Natural killer cell (primary cell): ENCODE data around the gene KLHDC10. TPM values are rescaled to one million over a fixed set of nuclear protein-coding genes. Genes with fewer than 3 reads are reported as not detected.
A peak's percentile ranks its signal among the peaks of the same experiment; 100 is the strongest.

Experiments
- ATAC-seq, 3 donors: fragments of 150-1000 bp in 2 of 3; fragments of 200-7000 bp in 1 of 3; cut with Tn5 transposase; 1 replicate in 1 of 3; 2 replicates in 2 of 3; pipeline ENCODE4 v1.10.0; 2021; ENCODE audit warnings: mild to moderate bottlenecking in 2 of 3, moderate library complexity in 2 of 3
- DNase-seq, 2 donors: peaks; one replicate each; pipeline versions ENCODE4 v3.0.0 to v3.0.0-alpha.2; 2013 to 2021; ENCODE audit warnings: mixed read lengths in 1 of 2
- H3K27ac ChIP-seq: one replicate; pipeline ENCODE4 v1.5.1; 2013; ENCODE audit warnings: mild to moderate bottlenecking, low read length
- H3K27me3 ChIP-seq: one replicate; pipeline ENCODE4 v1.6.1; 2013; ENCODE audit warnings: low read length; ENCODE audit not compliant: control insufficient read depth, insufficient read depth
- H3K36me3 ChIP-seq: one replicate; pipeline ENCODE4 v1.6.1; 2013; ENCODE audit warnings: low read length; ENCODE audit not compliant: control insufficient read depth, insufficient read depth
- H3K4me1 ChIP-seq: one replicate; pipeline ENCODE4 v1.6.1; 2013; ENCODE audit warnings: low read length; ENCODE audit not compliant: control insufficient read depth, insufficient read depth
- H3K4me3 ChIP-seq: one replicate; pipeline ENCODE4 v1.5.1; 2013; ENCODE audit warnings: low read length
- H3K9me3 ChIP-seq: one replicate; pipeline ENCODE4 v1.6.1; 2013; ENCODE audit warnings: low read length; ENCODE audit not compliant: control insufficient read depth, insufficient read depth
- H3K27ac Mint-ChIP-seq, 2 donors: one replicate each; pipeline ENCODE4 v1.8.0; 2022; ENCODE audit warnings: mild to moderate bottlenecking in 2 of 2, mixed read lengths in 2 of 2, moderate library complexity in 1 of 2
- H3K27me3 Mint-ChIP-seq, 2 donors: one replicate each; pipeline ENCODE4 v1.8.0; 2022; ENCODE audit warnings: low read depth in 2 of 2, mixed read lengths in 2 of 2
- H3K36me3 Mint-ChIP-seq: one replicate; pipeline ENCODE4 v1.8.0; 2022; ENCODE audit warnings: mixed read lengths
- H3K4me1 Mint-ChIP-seq, 2 donors: one replicate each; pipeline ENCODE4 v1.8.0; 2022; ENCODE audit warnings: mixed read lengths in 2 of 2
- H3K4me3 Mint-ChIP-seq: one replicate; pipeline ENCODE4 v1.8.0; 2022; ENCODE audit warnings: mild to moderate bottlenecking, moderate library complexity, mixed read lengths
- H3K9me3 Mint-ChIP-seq, 2 donors: one replicate each; pipeline ENCODE4 v1.8.0; 2022; ENCODE audit warnings: mixed read lengths in 2 of 2
- WGBS: methylation state at CpG from one replicate; pipeline ENCODE4 v1.1.7; 2013; ENCODE audit warnings: missing lambda C conversion rate; ENCODE audit not compliant: insufficient coverage; 5-methylcytosine and 5-hydroxymethylcytosine counted together
- intact Hi-C: fragments of 100-400 bp; cut with micrococcal nuclease; formaldehyde crosslinking; loops from one replicate; pipeline ENCODE4 v1.14.2; 2022
- total RNA-seq, 4 donors: library from RNA; stranded (reverse); fragments of 120-200 nt in 1 of 4; gene quantifications; one replicate each; pipeline versions ENCODE4 v1.2.3 to v1.2.4, GENCODE V29; 2013 to 2022
- TF ChIP-seq, protein P1 (sequence below): fragments of 200-600 bp; IDR thresholded peaks from one replicate; pipeline ENCODE4 v1.8.0; 2022; ENCODE audit warnings: antibody characterized with exemption

Gene KLHDC10
- total RNA-seq, 3 donors from 2014 or later (not counting 1 experiment from before 2014, with no cell fraction given): 13.6 to 23.2 (median 21.9) TPM

DNA sequence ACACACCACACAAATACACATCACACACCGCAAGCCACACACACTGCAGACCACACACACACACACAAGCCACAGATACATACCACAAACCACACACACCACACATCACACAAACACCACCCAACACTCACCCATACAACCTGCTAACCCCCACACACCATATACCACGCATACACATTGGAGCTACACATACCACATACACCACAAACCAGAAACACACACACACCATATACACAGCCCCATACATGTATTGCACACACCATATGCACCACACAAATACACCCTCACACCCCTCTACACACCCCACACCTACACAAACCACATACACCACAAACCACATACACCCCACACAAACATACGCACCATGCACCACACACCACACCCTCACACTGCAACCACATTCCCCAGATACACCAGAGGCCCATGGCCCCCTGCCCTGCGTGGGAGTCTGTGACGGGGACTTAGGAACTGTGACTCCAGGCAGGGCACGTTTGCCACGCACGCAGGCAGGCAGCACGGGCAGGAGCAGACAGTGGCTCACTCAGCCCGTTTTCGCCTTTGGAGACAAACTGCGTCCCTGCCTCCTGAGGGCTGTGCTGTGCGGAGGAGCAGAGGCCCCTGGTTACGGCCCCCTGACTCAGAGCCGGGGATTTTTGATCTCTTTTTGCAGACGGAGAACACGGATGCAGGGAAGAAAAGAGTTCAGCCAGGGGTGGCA, 82.3 kb downstream of the KLHDC10 start:
- intact Hi-C loops: no loop called here
- Histone ChIP-seq H3K27ac (peak overlapping the region; percentile 49), H3K9me3 (peaks cover 13% of the 10 kb centered on the region), H3K36me3 (no peaks in the 10 kb centered on the region), H3K4me1 (peaks cover 25% of the 10 kb centered on the region), H3K4me3 (no peak overlapping the region), H3K27me3 (peaks cover 7% of the 10 kb centered on the region)
- TF ChIP-seq, protein P1, sequence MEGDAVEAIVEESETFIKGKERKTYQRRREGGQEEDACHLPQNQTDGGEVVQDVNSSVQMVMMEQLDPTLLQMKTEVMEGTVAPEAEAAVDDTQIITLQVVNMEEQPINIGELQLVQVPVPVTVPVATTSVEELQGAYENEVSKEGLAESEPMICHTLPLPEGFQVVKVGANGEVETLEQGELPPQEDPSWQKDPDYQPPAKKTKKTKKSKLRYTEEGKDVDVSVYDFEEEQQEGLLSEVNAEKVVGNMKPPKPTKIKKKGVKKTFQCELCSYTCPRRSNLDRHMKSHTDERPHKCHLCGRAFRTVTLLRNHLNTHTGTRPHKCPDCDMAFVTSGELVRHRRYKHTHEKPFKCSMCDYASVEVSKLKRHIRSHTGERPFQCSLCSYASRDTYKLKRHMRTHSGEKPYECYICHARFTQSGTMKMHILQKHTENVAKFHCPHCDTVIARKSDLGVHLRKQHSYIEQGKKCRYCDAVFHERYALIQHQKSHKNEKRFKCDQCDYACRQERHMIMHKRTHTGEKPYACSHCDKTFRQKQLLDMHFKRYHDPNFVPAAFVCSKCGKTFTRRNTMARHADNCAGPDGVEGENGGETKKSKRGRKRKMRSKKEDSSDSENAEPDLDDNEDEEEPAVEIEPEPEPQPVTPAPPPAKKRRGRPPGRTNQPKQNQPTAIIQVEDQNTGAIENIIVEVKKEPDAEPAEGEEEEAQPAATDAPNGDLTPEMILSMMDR: no peak
- Mint-ChIP-seq H3K27me3 (peaks cover 0 to 3% of the 10 kb centered on the region in 2 donors), H3K4me1 (peaks cover 0 to 3% of the 10 kb centered on the region in 2 donors), H3K36me3 (no peaks in the 10 kb centered on the region), H3K9me3 (no peaks in the 10 kb centered on the region), H3K4me3 (no peak overlapping the region), H3K27ac (no peak overlapping the region)
- 75% methylated on average over 17 of the region's 17 CpGs for WGBS
- ATAC-seq (peak; percentile 23 to 46 (median 33)), DNase-seq (no peak)

DNA sequence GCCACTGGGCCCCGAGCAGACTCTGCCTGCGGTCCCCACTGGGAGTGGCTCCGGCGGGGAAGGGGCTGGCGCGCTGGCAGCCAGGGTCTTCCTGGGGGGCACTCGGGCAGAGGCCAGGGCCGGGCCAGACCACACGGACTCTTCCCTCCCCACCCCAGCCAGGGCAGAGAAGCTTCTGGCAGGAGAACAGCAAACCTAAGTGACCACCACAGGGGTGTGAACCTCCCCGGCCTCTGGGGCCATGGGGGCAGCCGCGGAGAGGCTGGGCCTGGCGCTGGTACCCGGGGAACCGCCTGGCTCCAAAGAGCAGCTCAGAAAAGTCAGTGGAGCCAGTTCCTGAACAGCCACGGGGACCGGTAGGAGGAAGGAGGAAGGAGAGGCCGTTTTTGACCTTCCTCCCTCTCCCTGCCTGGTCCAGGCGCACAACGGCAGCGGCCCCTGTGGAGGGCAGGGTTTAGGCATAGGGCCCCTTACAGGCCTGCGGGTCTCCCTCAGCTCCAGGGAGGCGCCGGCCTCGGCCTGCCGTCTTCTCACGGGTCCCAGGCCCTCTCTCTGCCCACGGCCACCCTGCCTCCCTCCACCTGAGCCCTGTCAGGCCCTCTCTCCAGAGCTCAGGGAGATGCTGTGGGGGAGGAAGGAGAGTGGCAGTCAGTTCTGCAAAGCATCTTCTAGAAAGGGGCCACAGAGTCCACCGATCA, 83.0 kb downstream of the KLHDC10 start:
- H3K4me1 Mint-ChIP-seq: no peaks in the 10 kb centered on the region
- intact Hi-C loops: no loop called here
- peaks cover 0 to 3% of the 10 kb centered on the region in 2 donors for H3K27me3 Mint-ChIP-seq
- DNase-seq: no peak
- H3K36me3 ChIP-seq: no peaks in the 10 kb centered on the region
- WGBS: 83% methylated on average over 28 of the region's 29 CpGs
- no peak overlapping the region for H3K4me3 Mint-ChIP-seq
- H3K9me3 ChIP-seq: peaks cover 13% of the 10 kb centered on the region
- peaks cover 25% of the 10 kb centered on the region for H3K4me1 ChIP-seq
- H3K27ac Mint-ChIP-seq: no peak overlapping the region
- ATAC-seq: no peak
- H3K9me3 Mint-ChIP-seq: no peaks in the 10 kb centered on the region
- H3K36me3 Mint-ChIP-seq: peaks cover 5% of the 10 kb centered on the region
- H3K27ac ChIP-seq: no peak overlapping the region
- H3K4me3 ChIP-seq: no peak overlapping the region
- TF ChIP-seq, protein P1: no peak
- H3K27me3 ChIP-seq: peaks cover 7% of the 10 kb centered on the region

DNA sequence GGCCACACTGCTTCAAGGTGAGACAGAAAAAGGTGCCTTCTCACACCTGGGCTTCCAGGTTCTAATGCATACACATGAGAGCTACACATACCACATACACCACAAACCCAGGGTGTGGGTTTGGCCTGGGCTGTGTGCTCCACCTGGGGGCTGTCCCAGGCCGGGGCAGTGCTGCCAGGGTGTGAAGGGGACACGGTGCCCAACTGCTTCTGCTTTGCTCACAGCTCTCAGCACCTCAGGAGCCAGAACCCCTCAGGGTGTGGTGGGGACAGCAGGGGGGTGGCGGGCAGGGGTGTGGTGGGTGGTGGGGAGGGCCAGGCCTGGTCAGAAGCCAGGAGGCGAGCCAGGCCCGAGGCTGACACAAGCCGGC, 83.8 kb downstream of the KLHDC10 start:
- DNase-seq (no peak), ATAC-seq (no peak)
- H3K36me3 ChIP-seq: no peaks in the 10 kb centered on the region
- no peak overlapping the region for H3K4me3 ChIP-seq
- TF ChIP-seq, protein P1: no peak
- H3K36me3 Mint-ChIP-seq: peaks cover 12% of the 10 kb centered on the region
- H3K27me3 ChIP-seq: peaks cover 6% of the 10 kb centered on the region
- peaks cover 0 to under 1% of the 10 kb centered on the region in 2 donors for H3K27me3 Mint-ChIP-seq
- H3K9me3 Mint-ChIP-seq: no peaks in the 10 kb centered on the region
- no peaks in the 10 kb centered on the region for H3K4me1 Mint-ChIP-seq
- WGBS: 74% methylated on average over 6 of the region's 6 CpGs
- H3K27ac ChIP-seq: no peak overlapping the region
- H3K27ac Mint-ChIP-seq: no peak overlapping the region
- intact Hi-C loops: no loop called here
- H3K4me1 ChIP-seq: peaks cover 24% of the 10 kb centered on the region
- peaks cover 13% of the 10 kb centered on the region for H3K9me3 ChIP-seq
- no peak overlapping the region for H3K4me3 Mint-ChIP-seq
